ENCODE data around the gene USH1G.
"Not testable (repeated sequence)": the region's sequence is repeated elsewhere in the genome, so short reads cannot be mapped to it uniquely, and the experiment has no call there.

Gene USH1G

DNA sequence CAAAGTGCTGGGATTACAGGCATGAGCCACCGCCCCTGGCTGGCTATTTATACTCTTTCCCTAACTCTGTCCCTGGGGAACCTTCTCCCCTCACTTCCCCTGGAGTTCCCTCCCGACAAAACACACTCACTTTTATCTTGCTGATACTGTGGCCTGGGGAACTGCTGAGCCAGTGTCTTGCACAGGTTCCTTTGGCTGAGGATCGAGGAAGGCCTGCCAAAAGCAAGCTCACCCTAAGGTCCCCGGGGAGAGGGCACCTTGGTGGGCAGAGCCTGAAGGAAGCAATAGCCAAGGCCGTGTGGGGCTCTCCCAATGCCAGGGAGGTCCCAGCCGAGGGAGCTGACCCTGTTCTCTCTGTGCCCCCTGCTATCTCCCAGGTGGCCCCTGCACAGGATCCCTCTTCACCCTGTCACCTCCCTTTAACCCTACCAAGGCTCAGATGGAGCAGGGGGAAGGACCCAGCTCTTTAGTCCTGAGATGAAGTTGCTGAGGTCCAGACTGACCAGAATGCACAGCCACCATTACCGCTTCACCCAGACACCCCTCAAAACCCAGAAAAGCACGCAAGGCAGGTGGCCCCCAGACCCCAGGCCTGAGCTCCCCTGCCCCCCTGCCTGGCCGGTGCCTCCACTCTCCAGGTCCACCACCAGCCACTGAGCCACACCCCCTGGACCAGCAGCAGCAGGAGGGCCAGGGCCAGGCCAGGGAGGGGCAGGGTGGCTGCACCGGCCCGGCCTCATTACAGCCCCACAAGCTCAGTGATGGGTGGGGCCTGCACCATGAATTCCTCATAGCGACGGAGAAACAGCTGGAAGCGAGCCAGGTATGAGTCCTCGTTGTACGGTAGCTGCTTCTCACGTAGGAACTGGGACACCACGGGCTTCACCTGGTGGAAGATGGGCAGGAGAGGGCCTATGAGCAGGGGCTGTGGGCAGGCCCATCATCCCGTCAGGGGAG is 45.2 kb downstream of the USH1G start:
- in situ Hi-C loops (cut with HindIII; ENCODE audit: low sequenced_read_pairs), result no loop called here

DNA sequence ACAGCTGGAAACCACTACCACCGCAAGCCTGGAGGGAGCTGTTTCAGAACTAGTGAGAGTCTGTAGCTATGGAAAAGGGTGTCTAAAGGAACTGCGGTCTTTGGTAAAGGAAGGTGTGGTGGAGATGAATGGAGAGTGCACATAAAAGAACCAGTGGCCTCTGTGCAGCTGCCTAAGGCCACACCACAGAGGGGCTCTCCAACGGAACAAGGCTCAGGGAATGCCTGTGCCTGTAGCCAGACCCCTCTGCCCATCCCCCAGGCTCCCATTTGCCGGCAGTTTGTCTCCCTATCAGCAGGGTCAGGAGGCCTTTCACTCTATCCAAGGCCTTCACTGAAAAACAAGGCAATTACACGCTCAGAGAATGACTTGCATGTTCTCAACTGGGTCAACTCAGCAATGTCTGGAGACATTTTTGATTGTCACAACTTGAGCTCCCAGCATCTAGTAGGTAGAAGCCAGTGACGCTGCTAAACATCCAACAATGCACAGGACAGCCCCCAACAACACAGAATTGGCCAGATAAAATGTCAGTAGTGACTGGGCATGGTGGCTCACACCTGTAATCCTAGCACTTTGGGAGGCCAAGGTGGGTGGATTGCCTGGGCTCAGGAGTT is 47.0 kb downstream of the USH1G start:
- in situ Hi-C loops (cut with HindIII; ENCODE audit: low sequenced_read_pairs), result no loop called here

DNA sequence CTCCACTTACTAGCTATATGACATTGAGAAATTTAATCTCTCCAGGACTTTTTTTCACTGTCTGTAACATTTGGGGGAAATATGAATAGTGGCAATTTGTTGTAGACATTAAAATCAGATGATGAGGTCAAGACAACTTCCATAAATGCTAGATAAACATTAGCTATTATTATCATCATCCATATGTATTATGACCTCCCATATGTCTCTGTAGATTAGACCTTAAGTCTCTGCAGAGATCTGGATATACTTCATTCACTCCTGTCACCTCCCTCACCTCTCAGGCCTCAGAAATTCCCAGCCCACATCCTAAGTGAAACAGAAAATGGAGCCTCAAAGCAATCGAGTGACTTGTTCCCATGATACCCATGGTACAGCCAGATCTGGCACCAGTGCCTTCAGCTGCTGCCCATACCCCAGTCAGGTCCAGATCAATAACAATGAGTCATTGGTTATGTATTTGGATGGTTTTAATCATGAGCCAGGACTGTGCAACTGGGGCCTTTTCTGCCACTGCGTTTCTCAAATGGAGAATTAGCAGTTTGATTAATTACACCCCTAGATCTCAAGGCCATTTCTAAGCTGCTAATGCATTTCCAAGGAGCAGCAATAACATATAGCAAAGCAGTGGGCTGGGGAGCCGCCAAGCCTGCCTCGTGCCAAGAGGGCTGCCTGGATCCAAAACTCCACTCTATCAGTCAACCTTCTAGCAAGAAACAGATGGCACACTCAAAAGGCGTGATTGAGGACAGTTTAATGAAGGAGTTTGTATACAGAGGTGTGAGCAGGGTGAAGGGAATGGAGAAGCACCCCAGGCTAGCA is 47.7 kb downstream of the USH1G start:
- in situ Hi-C loops (cut with HindIII; ENCODE audit: low sequenced_read_pairs), result no loop called here

DNA sequence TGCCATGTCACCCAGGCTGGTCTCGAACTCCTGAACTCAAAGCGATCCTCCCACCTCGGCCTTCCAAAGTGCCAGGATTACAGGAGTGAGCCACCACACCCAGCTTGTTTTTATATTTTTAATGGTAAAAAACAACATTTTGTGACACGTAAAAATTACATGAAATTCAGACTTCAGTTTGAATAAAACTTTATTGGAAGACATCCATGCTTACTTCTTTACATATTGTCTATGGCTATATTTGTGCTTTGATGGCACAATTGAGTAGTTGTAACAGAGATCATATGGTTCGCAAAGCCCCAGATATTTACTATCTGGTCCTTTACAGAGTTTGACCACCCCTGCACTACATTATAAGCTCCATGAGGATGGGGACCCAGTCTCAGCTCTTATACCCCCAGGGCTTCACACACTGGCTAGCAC is 48.4 kb downstream of the USH1G start:
- in situ Hi-C loops (cut with HindIII; ENCODE audit: low sequenced_read_pairs), result no loop called here

DNA sequence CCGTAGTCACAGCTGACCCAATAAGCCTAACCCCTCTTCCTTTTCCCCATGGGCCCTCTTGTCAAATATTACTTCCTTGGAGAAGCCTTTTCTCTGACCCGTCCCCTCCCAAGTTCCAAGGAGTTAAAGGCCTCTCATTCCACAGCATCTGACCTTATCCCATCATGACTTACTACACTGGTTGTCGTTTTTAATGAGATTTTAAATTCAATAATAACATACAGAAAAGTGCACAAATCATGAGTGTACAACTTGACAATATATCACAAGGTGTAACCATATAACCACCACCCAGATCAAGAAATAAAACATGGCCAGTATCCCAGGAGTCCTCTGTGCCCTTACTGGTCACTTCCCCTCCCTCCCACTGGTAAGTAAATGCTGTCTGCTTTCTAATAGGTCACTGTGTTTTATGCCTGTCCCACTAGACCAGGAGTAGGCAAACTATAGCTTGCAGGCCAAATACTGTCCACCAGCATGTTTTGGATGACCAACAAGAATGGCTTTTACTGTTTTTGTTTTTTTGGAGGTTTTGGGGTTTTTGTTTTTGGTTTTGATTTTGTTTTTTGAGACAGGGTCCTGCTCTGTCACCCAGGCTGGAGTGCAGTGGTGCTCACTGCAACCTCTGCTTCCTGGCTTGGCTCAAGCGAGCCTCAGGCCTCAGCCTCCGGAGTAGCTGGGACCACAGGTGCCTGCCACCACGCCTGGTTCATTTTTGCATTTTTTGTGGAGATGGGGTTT is 49.0 kb downstream of the USH1G start:
- in situ Hi-C loops (cut with HindIII; ENCODE audit: low sequenced_read_pairs), result no loop called here

DNA sequence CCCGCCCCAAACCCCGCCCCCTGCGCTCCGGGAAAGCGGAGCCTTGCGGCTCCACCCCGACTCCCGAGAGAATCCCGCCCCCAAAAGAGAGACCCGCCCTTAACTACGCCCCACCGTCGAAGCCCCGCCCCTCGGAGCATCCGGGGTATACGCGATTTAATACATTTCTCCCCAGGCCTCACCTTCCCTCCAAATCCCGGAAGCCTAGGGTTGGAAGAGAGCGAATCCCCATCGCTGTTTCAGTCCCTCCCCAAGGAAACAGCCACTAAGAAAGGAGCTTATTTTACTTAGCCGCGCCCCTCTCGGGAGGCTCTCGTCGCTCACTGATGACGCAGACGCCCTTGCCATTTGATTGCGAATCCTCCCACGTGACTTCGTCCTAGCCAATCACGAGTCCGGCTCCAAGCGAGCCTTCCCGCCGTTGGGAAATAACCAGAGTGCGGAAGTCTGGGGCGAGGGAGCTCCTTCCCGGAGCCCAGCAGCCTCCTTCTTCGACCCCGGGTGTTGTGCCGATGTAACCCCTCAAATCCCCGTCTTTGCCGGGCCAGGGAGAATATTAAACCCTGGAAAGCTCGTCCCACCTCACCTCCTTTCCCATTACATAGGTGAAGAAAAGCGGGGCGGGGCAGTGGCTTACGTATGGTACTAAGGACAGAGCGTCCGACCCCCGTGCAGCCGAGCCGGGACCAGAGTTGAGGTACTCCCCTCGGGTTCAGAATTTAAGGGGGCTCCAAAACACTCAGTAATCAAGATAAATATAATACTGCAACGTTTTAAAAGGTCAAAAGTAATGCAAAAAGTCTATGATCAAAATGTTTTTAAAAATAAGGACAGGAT is 49.8 kb downstream of the USH1G start:
- in situ Hi-C loops (cut with HindIII; ENCODE audit: low sequenced_read_pairs), result no loop called here

DNA sequence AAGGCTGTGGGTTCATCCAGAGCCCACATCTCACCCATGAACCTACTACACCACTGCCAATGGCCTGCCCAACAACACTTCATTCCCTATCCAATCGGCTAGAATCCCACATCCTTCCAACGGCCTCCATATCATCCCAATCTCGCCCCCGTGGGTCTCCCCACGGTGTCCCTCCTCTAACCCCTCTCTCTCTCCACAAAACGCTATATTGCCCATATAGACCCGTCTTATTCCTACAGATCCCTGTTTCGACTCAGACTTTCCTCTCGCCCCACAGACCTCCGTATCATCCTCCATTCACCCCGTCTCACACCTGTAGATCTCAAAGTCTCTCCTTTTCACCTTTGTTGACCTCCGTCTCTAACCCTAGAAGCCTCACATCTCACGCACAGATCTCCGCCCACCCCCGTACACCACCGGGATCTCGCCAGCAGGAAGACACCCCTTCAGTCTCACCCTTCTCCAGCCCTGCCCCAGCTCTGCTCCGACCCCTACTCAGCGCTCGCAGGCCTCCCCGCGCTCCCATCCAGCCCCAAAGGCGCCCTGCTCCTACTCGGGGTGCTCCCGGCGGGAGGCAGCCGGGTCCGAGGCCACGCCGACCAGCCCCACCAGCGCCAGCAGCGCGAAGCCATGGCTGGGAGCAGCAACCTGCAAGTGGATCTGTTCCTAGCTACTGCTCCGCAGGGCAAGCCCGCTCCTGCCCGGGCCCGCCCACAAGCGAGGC is 50.6 kb downstream of the USH1G start, which contains the start of gene FDXR:
FDXR (minus strand) TSS at position 682 of the 724 bp plus-strand sequence; CDS start at position 632, 50 bp downstream.
- in situ Hi-C loops (cut with HindIII; ENCODE audit: low sequenced_read_pairs), result no loop called here

DNA sequence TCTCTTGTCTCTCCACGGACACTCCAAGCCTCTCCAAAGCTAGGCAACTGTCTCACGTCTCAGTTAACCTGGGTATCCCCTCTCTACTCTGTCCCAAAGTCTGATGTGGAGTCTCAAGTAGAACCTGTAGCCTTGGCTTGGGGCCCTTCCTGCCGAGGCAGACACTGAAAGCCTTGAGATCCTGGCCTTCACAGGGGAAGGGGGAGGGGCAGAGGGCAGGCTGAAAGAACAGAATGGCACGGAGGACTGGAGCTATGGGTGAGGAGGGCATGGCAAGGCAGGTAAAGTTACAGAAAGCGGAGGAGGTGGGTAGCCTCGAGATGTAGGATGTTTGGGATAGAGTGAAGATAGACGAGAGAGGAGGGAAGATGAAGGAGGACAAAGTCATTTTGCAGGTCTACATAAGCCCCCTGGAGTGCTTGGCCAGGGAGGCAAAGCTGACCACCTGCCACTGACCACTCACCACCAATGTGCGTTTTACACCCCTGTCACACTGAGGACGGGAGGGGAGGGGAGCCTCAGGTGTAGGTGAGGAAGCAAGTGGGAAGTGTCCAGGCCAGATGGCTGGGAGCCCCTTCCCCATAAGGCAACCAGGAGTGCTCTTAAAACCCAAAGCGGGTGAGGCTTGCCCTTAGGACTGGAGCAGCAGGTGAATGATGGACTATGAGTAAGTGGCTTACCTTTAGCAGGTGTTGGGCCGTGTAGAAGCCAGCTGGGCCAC is 51.5 kb downstream of the USH1G start:
- in situ Hi-C loops (cut with HindIII; ENCODE audit: low sequenced_read_pairs), result no loop called here

DNA sequence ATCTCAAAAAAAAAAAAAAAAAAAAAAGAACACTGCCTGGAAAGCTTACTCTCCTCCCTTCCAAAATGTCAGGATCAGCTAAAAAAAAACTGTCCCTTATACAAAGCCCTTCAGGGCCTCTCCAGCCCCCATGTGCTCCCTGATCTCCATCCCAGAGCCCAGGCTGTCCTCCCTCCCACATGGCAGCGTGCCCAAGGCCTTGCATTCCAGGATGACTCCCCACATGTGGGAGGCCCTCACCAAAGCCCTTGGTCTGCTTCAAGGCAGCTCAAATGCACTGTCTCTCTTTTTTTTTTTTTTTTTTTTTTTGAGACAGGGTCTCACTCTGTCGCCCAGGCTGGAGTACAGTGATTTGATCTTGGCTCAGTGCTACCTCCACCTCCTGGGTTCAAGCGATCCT is 52.5 kb downstream of the USH1G start:
- in situ Hi-C loops (cut with HindIII; ENCODE audit: low sequenced_read_pairs), result no loop called here

DNA sequence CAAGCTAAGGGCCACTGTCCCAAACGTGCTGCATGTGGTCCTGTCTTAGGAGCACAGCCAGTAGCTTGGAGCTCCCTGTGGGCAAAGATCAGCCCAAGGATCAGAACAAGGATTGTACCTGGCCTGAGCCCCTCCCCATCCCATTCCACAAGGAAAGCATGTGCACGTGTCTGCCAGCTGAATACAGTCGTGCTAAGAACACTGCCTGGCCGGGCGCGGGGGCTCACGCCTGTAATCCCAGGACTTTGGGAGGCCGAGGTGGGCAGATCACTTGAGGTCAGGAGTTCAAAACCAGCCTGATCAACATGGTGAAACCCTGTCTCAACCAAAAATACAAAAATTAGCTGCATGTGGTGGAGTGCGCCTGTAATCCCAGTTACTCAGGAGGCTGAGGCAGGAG is 53.0 kb downstream of the USH1G start:
- in situ Hi-C loops (cut with HindIII; ENCODE audit: low sequenced_read_pairs), result not testable (repeated sequence)

DNA sequence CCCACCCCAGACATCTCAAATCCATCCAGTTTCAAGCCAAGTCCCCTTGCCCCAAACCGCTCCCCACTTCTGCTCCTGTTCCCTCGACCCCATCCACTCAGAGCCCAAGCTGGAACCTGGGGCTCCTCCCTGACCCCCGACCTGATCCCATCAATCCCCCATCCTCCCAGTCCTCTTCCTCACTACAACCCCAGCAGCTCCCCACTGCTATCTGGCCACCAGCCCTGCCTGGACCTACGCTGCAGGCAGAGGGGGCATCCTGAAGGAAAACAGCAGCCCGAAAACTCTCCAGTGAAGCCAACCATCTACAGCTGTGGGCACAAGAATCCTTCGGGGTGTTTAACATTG is 54.2 kb downstream of the USH1G start:
- in situ Hi-C loops (cut with HindIII; ENCODE audit: low sequenced_read_pairs), result no loop called here

DNA sequence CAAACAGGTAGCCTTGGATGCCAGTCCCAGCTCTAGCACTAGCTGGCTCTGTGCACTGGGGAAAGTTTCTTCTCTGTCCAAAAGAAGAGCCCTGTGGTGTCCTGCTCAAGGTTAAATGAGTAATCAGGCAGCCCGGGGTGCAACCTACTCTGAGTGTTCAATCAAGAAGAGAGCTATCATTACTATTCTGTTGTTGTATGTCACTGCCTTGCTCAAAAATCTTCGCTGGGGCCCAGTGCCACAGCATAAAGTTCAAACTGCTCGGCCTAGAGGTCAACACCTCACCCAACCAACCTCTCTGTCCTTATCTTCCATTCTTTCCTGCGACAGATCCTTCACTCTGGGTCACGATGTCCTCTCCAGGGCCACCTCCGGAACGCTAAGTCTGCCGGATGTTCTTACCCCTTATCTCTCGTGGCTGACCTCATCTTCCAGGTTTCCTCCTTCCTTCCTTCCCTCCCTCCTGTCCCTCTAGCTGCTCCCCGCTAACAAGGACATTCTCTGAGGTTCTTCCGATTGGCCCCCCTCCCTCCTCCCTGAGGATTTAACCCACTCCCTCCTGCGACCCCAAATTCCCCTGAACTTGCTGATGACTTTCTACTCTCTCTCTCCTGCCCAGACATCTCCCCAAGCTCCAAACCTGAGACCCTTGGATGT is 54.7 kb downstream of the USH1G start:
- in situ Hi-C loops (cut with HindIII; ENCODE audit: low sequenced_read_pairs), result no loop called here

DNA sequence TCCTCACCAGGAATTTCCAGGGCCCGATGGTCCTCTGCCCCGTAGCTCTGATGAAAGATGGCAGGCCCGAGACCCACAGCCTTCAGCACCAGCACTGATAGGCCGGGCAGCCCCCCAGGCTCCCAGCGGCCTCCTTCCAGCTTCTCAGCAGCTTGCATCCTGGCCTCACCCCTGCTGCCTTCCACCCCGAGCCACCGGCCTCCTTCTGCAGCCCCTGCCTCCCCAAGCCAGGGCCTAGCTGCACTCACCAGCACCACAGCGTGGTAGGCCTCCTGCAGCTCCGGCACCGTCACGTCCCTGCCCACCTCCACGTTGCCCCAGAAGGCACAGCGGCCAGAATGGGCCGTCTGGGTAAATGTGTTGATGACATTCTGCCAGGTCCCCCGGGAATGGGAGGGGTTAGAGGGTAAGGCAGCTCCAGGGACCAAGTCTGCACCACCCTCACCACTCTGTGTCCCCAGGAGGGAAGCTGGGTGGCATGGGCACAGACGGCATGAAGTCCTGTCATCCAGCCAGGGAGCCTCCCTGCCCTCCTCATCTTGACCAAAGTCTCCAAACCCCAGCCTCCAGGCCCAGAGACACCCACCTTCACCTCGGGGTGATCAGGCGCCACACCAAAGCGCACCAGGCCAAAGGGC is 56.7 kb downstream of the USH1G start:
- in situ Hi-C loops (cut with HindIII; ENCODE audit: low sequenced_read_pairs), result no loop called here

Measured in DLD1 (cell line).